SK-N-MC (cell line): ENCODE measurements around the gene NDST1.

Experiments
- DNase-seq: peaks from one replicate; pipeline ENCODE4 v3.0.0-alpha.2; 2011; ENCODE audit warnings: low read depth, low spot score
- H3K27ac ChIP-seq: fragments of 200-600 bp; sonication (generic); 2 replicates; pipeline ENCODE4 v1.5.1; 2016; ENCODE audit warnings: mixed run types
- H3K36me3 ChIP-seq: fragments of 200-600 bp; sonication (generic); 2 replicates; pipeline ENCODE4 v1.6.1; 2017; ENCODE audit warnings: antibody characterized with exemption, low read length, mixed read lengths; ENCODE audit not compliant: insufficient read depth
- H3K4me3 ChIP-seq: fragments of 200-600 bp; sonication (generic); 2 replicates; pipeline ENCODE4 v1.5.1; 2016
- H3K9ac ChIP-seq: fragments of 200-600 bp; sonication (generic); 2 replicates; pipeline ENCODE4 v1.8.0; 2017; ENCODE audit warnings: mixed run types, mixed read lengths; ENCODE audit not compliant: insufficient read length
- H3K9me3 ChIP-seq: fragments of 200-600 bp; sonication (generic); 2 replicates; pipeline ENCODE4 v1.6.1; 2017; ENCODE audit warnings: low read depth, mild to moderate bottlenecking, antibody characterized with exemption, low read length, moderate library complexity, mixed read lengths
- EZH2 ChIP-seq: fragments of 200-600 bp; sonication (generic); IDR thresholded peaks from one replicate; pipeline ENCODE4 v1.6.1; 2017; ENCODE audit warnings: antibody characterized with exemption
- FOXP2 ChIP-seq: optimal IDR thresholded peaks from 2 replicates; pipeline ENCODE3; 2011; ENCODE audit warnings: mild to moderate bottlenecking, moderate library complexity; ENCODE audit not compliant: insufficient read depth; ENCODE audit errors: extremely low read length, control extremely low read depth
- POLR2AphosphoS5 ChIP-seq: IDR thresholded peaks from 2 replicates; pipeline ENCODE4 v1.6.1; 2012; ENCODE audit warnings: mild to moderate bottlenecking, low read depth, low read length, borderline replicate concordance

NDST1 gene

GRCh38 chr5:150568663-150569062 is 60.7 kb downstream of the NDST1 start:
- no peak for DNase-seq
- H3K4me3 ChIP-seq = no peak overlapping the region
- H3K9me3 ChIP-seq = no peaks in the 10 kb centered on the region
- no peak for TF ChIP-seq FOXP2
- no peak for TF ChIP-seq POLR2AphosphoS5
- TF ChIP-seq EZH2 = no peak
- no peak overlapping the region for H3K27ac ChIP-seq
- H3K9ac ChIP-seq = no peak overlapping the region
- H3K36me3 ChIP-seq = no peaks in the 10 kb centered on the region

- DNase-seq = no peak
- no peak overlapping the region for H3K9ac ChIP-seq
- H3K4me3 ChIP-seq = no peak overlapping the region
- no peaks in the 10 kb centered on the region for H3K36me3 ChIP-seq
- H3K9me3 ChIP-seq = no peaks in the 10 kb centered on the region
- no peak overlapping the region for H3K27ac ChIP-seq
- TF ChIP-seq POLR2AphosphoS5 (no peak), EZH2 (no peak), FOXP2 (no peak)
Observed at GRCh38 chr5:150570333-150570732, 62.4 kb downstream of the NDST1 start.

- no peak for DNase-seq
- no peak overlapping the region for H3K27ac ChIP-seq
- TF ChIP-seq FOXP2 (no peak), EZH2 (no peak), POLR2AphosphoS5 (no peak)
Observed at GRCh38 chr5:150571836-150572235, 63.9 kb downstream of the NDST1 start.

DNA sequence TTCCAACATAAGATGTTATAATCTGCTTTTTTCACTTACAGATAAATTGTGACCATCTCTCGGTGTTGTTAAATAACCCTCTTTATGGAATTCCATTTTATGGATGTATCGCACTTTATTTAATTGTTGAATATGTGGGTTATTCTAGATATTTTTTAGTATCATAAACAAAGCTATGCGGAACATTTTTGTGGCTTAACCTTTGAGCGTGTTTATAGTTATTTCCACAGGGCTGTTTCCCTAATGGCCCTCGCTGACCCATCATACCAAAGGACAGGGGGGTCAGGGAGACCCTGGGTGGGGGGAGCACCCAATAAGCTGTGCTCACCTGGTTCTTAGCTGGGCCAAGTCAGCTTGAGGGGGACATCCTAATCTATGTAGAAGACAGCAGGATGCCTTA is 65.3 kb downstream of the NDST1 start:
- no peak overlapping the region for H3K27ac ChIP-seq
- TF ChIP-seq EZH2 = no peak
- TF ChIP-seq FOXP2 = no peak
- no peak for TF ChIP-seq POLR2AphosphoS5
- no peaks in the 10 kb centered on the region for H3K9me3 ChIP-seq
- DNase-seq = no peak
- no peak overlapping the region for H3K4me3 ChIP-seq
- H3K36me3 ChIP-seq = no peaks in the 10 kb centered on the region
- H3K9ac ChIP-seq = no peak overlapping the region

More at GRCh38 chr5:150571836-150572235, 63.9 kb downstream of the NDST1 start:
- Histone ChIP-seq H3K9ac (no peak overlapping the region), H3K36me3 (no peaks in the 10 kb centered on the region), H3K4me3 (no peak overlapping the region), H3K9me3 (no peaks in the 10 kb centered on the region)

DNA sequence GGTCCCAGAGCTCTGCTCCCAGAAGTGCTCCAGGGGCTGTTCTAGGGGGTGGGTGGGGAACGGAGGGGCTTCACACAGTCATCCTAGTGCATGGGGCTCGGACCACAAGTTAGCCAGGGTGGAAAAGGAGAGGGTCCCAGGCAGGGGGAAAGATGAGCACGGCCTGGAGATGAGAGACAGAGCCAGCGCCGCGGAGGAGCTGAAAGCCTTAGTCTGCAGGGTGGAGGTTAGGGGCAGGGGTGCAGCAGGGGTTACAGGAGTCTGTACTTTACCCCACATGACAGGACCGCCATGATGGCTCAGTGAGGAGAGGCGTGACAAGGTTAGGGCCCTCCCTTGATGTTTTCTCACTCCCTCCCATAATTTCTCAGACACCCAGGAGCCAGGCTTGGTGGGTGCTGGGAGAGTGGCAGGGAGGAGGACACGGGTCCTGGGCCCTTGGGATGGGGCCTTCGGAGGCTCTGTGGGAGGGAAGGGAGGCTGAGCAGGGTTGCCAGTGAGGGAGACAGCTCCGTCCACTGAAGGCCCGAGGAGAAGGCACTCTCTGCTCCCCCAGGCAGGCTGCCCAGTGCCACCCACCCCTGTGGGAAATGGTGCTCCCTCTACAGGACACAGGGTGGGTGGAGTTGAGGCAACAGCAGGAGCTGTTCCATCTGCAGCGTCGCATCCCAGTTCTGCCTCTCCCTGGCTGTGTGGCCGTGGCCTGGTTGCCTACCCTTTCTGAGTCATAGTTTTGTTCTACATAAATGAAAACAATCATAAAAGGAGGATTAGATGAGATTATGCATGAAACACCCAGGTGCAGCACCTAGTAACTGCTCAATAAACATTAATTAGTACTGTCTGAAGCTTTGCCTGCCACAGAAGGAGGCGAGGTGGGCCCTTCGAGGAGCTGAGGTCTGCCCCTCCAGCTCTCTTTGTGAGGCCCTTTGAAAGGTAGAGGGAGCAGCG is 66.2 kb downstream of the NDST1 start:
- Histone ChIP-seq H3K36me3 (no peaks in the 10 kb centered on the region), H3K4me3 (no peak overlapping the region), H3K27ac (no peak overlapping the region), H3K9ac (no peak overlapping the region), H3K9me3 (no peaks in the 10 kb centered on the region)
- no peak for TF ChIP-seq EZH2
- DNase-seq = no peak

- no peak overlapping the region for H3K27ac ChIP-seq
- no peak overlapping the region for H3K9ac ChIP-seq
- TF ChIP-seq POLR2AphosphoS5 = no peak
- no peak for TF ChIP-seq FOXP2
- no peak for TF ChIP-seq EZH2
- H3K36me3 ChIP-seq = no peaks in the 10 kb centered on the region
- no peaks in the 10 kb centered on the region for H3K9me3 ChIP-seq
- DNase-seq = no peak
- H3K4me3 ChIP-seq = no peak overlapping the region
Observed at GRCh38 chr5:150574818-150575547, 67.1 kb downstream of the NDST1 start.

- Histone ChIP-seq H3K4me3 (no peak overlapping the region), H3K36me3 (no peaks in the 10 kb centered on the region), H3K9me3 (no peaks in the 10 kb centered on the region), H3K27ac (no peak overlapping the region), H3K9ac (no peak overlapping the region)
- TF ChIP-seq EZH2 (no peak), FOXP2 (no peak), POLR2AphosphoS5 (no peak)
- no peak for DNase-seq
Observed at GRCh38 chr5:150575745-150576448, 68.0 kb downstream of the NDST1 start.

GRCh38 chr5:150576449-150576949 is 68.6 kb downstream of the NDST1 start:
- TF ChIP-seq EZH2 (no peak), POLR2AphosphoS5 (no peak), FOXP2 (no peak)
- Histone ChIP-seq H3K9me3 (no peaks in the 10 kb centered on the region), H3K9ac (no peak overlapping the region), H3K27ac (no peak overlapping the region), H3K4me3 (no peak overlapping the region), H3K36me3 (no peaks in the 10 kb centered on the region)
- no peak for DNase-seq
